ENCODE results near the gene SBK1.

- no peak for TF ChIP-seq CTCF (IDR thresholded peaks at IDR 0.05)
- TF ChIP-seq POLR2A (IDR thresholded peaks at IDR 0.05) = no peak
These were observed 29.0 kb upstream of the SBK1 start for GRCh38 chr16:28263305-28263704.

All from esophagus squamous epithelium (tissue), 4 donors.